GM12892 (cell line): Measurements from ENCODE around the gene PAPSS2.
A peak's percentile ranks its signal among the peaks of the same experiment; 100 is the strongest.

Experiments used
- DNase-seq: peaks from one replicate; pipeline ENCODE4 v3.0.0; 2011; ENCODE audit not compliant: insufficient read length
- FAIRE-seq: peaks from 2 replicates; lab custom pipeline; 2011; peaks lifted over from hg19 to GRCh38; lab: Jason Lieb, UNC
- POLR2A ChIP-seq: IDR thresholded peaks from 2 replicates; pipeline ENCODE4 v1.6.1; 2011; ENCODE audit warnings: low read depth, low read length, control low read depth
- POLR2AphosphoS5 ChIP-seq: IDR thresholded peaks from 2 replicates; pipeline ENCODE4 v1.6.1; 2011; ENCODE audit warnings: low read depth, low read length, control low read depth
- TAF1 ChIP-seq: IDR thresholded peaks from 2 replicates; pipeline ENCODE4 v1.6.1; 2011; ENCODE audit warnings: low read depth, mild to moderate bottlenecking, control low read depth, low read length, borderline replicate concordance

The PAPSS2 gene

GRCh38 chr10:87750817-87751216 is 91.1 kb downstream of the PAPSS2 start:
- no peak for DNase-seq
- no peak for TF ChIP-seq POLR2A
- no peak for TF ChIP-seq TAF1
- no peak for FAIRE-seq

GRCh38 chr10:87751274-87751673 is 91.6 kb downstream of the PAPSS2 start:
- FAIRE-seq = no peak
- DNase-seq = no peak
- no peak for TF ChIP-seq POLR2A
- TF ChIP-seq TAF1 = no peak
- no peak for TF ChIP-seq POLR2AphosphoS5

DNA sequence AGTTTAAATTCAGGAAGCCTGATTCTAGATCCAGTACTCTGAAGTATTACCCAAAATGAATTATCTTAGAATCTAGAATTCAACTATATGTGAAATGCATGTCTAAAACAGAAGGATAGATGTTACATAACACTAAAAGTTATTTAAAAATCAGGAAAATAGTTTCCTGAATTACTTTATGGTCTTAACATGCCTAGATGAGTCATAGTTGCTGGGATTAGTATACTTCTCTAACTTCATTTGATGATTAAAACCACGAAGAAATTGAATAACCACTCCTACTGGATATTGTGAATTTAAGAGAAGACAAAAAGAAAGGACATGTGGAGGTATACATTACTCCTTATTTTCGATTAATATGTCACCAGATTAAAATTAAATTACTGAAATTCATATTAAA is 92.9 kb downstream of the PAPSS2 start:
- TF ChIP-seq TAF1 (no peak), POLR2A (no peak), POLR2AphosphoS5 (no peak)
- no peak for FAIRE-seq

DNA sequence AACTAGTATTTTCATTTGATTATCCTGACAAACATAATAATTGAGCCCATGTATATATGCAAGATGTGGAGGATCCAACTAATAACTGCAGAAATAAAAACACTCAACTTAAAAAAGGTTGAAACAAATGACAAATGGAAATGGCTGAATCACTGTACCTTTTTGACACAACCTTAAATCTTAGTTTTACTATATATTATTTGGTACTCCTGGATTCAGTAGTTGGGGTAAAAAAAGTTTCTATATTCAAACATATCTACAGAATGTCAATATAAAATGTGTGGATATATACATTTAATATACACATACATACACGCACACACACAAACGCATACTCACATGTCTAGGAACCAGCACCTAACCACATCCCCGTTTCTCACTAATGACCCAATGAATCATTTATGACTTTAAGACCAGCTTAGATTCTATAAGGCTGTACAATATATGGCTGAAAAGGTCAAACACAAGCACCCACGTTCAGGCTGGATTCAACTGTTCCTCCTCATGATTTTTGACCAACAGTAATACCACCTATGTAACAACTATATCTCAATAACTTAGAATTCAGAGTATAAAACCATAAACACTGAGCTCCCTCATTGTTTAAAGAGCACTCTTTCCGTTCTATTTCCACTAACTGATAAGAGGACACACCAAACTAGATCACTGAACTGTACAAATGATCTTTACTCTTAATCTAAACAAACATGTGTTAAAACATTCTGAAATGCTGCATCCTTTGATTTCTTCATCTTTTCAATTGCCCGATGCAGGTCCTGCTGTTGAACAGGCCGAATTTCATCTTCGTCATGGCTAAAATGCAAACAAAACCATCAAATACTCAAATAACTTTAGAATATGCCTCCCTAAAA is 94.6 kb downstream of the PAPSS2 start:
- FAIRE-seq (no peak), DNase-seq (no peak)
- TF ChIP-seq TAF1 = no peak
- no peak for TF ChIP-seq POLR2AphosphoS5
- TF ChIP-seq POLR2A = no peak

More for the DNA sequence above, 92.9 kb downstream of the PAPSS2 start:
- no peak for DNase-seq

- DNase-seq (no peak), FAIRE-seq (peak; percentile 44)
- TF ChIP-seq TAF1 = no peak
These were observed 98.0 kb downstream of the PAPSS2 start for GRCh38 chr10:87757685-87758084.

DNA sequence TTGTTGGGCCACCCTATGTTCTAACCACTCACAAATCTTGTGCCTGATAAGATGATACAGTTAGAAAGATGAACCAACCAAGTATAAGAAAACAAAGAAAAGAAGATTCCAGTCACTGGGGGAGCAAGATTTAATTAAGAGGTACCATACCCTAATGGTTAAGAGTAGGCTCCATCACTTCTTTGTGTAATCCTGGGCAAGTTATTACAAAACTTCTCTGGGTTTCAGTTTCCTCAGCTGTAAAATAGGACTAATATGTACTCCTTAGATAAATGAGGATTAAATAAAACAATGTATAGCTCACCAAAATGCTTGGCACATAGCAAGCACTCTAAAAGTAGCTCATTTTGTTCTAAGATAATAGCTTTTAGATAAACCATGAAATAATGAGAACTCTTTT is 99.9 kb downstream of the PAPSS2 start:
- DNase-seq = no peak
- TF ChIP-seq POLR2AphosphoS5 (no peak), TAF1 (no peak), POLR2A (no peak)
- FAIRE-seq = no peak

- FAIRE-seq (no peak), DNase-seq (no peak)
- TF ChIP-seq TAF1 (no peak), POLR2AphosphoS5 (no peak), POLR2A (no peak)
These were observed 100.7 kb downstream of the PAPSS2 start for GRCh38 chr10:87760195-87760905.

GRCh38 chr10:87761153-87761552 is 101.5 kb downstream of the PAPSS2 start:
- TF ChIP-seq POLR2AphosphoS5 (no peak), POLR2A (no peak)
- DNase-seq (no peak), FAIRE-seq (no peak)

- peak; percentile 81 for FAIRE-seq
- no peak for DNase-seq
These were observed 102.2 kb downstream of the PAPSS2 start for GRCh38 chr10:87761892-87762291.

DNA sequence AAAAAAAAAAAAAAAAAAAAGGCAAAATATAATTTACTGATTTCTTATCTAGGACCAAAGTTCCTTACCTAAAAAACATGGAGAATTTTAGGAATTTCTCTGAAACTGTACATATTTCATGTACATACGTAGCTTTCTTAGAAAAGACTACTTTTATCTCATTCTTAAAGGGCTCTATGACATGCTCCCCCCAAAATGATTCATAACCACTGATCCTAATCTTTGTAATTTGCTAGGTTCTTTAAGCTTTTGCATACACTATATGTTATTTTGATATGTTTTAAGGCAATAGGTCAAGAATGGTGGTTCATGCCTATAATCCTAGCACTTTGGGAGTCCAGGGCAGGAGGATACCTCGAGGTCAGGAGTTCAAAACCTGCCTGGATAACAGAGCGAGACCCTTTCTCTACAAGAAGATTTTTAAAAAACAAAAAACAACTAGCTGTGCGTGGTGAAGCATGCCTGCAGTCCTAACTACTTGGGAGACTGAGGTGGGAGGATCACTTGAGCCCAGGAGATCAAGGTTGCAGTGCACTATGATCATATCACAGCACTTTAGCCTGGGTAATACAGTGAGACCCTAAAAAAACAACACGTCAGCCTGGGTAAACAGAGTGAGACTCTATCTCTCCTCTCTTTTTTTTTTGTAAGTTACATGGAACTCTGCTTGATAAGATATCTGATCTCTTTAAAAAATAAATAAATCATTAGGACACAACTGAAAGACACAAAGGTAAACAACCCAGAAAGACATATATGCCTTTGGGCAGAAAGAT is 103.6 kb downstream of the PAPSS2 start:
- FAIRE-seq (peak; percentile 46), DNase-seq (no peak)
- no peak for TF ChIP-seq TAF1
- no peak for TF ChIP-seq POLR2A
- no peak for TF ChIP-seq POLR2AphosphoS5

More at GRCh38 chr10:87761892-87762291, 102.2 kb downstream of the PAPSS2 start:
- TF ChIP-seq TAF1 (no peak), POLR2AphosphoS5 (no peak), POLR2A (no peak)

GRCh38 chr10:87764072-87764934 is 104.6 kb downstream of the PAPSS2 start:
- no peak for FAIRE-seq
- TF ChIP-seq POLR2AphosphoS5 = no peak
- no peak for TF ChIP-seq TAF1
- TF ChIP-seq POLR2A = no peak
- DNase-seq = no peak
